Muscle of back (tissue), 13 donors: ENCODE results near the gene BPIFB2. TPM values are rescaled to one million over a fixed set of nuclear protein-coding genes. Genes with fewer than 3 reads are reported as not detected.
"Not testable (repeated sequence)": the region's sequence is repeated elsewhere in the genome, so short reads cannot be mapped to it uniquely, and the experiment has no call there.

Experiments used
- DNase-seq, 3 donors: peaks; one replicate each; pipeline versions ENCODE4 v3.0.0 to v3.0.0-alpha.2; 2013
- long read RNA-seq, 9 donors: transcript quantifications; one replicate each; lab custom pipeline, GENCODE V29; 2026
- polyA plus RNA-seq, 10 donors: library from polyadenylated mRNA; unstranded; fragments of 120-200 nt; gene quantifications; one replicate each; pipeline ENCODE4 v1.2.1, GENCODE V29; 2013; ENCODE audit not compliant: insufficient read length in 10 of 10

Gene BPIFB2
- not detected for polyA plus RNA-seq
- long read RNA-seq, donor 1 = 0 reads
- long read RNA-seq, donor 2 = 0 reads
- long read RNA-seq, donor 3 = 0 reads
- long read RNA-seq, donor 4 = 0 reads
- long read RNA-seq, donor 5 = 0 reads
- long read RNA-seq, donor 6 = 0 reads
- long read RNA-seq, donor 7 = 0 reads
- long read RNA-seq, donor 8 = 0 reads
- long read RNA-seq, donor 9 = 0 reads

- no peak for DNase-seq
These were observed at the start of gene BPIFB2 for GRCh38 chr20:33007376-33008335. Gene BPIFB2, plus strand, starts transcription at chr20:33007704. Its CDS starts 871 bp downstream, at chr20:33008575.

- DNase-seq = no peak
These were observed 48.9 kb upstream of the BPIFB2 start for GRCh38 chr20:32958574-32958973.

- DNase-seq = no peak
These were observed 47.9 kb upstream of the BPIFB2 start for GRCh38 chr20:32959351-32960221.

GRCh38 chr20:32960222-32960518, 47.3 kb upstream of the BPIFB2 start:
- no peak for DNase-seq

- DNase-seq = no peak
These were observed 46.4 kb upstream of the BPIFB2 start for GRCh38 chr20:32960849-32961731.

GRCh38 chr20:32962053-32962452, 45.5 kb upstream of the BPIFB2 start:
- no peak for DNase-seq

GRCh38 chr20:32962646-32963045, 44.9 kb upstream of the BPIFB2 start:
- not testable (repeated sequence) for DNase-seq

- no peak for DNase-seq
These were observed 44.3 kb upstream of the BPIFB2 start for GRCh38 chr20:32963176-32963575.

- no peak for DNase-seq
These were observed 42.9 kb upstream of the BPIFB2 start for GRCh38 chr20:32964575-32964974.

- DNase-seq = no peak
These were observed 42.4 kb upstream of the BPIFB2 start for GRCh38 chr20:32965115-32965514.

GRCh38 chr20:32965581-32966373, 41.7 kb upstream of the BPIFB2 start:
- no peak for DNase-seq

GRCh38 chr20:32966382-32966781, 41.1 kb upstream of the BPIFB2 start:
- DNase-seq = no peak

GRCh38 chr20:32966881-32967781, 40.4 kb upstream of the BPIFB2 start:
- DNase-seq = no peak

GRCh38 chr20:32967961-32968457, 39.5 kb upstream of the BPIFB2 start:
- DNase-seq = no peak

- no peak for DNase-seq
These were observed 38.8 kb upstream of the BPIFB2 start for GRCh38 chr20:32968478-32969241.

GRCh38 chr20:32969356-32970114, 38.0 kb upstream of the BPIFB2 start:
- no peak for DNase-seq
